WTC11 (cell line): Measurements from ENCODE around the gene MAMLD1.

Source experiments
- ATF6 ChIP-seq: sonication (generic); formaldehyde crosslinking; IDR thresholded peaks from 2 replicates; pipeline ENCODE4 v1.8.1; 2023; ENCODE audit warnings: mild to moderate bottlenecking, missing genetic modification reagents
- CTCF ChIP-seq: fragments of 200-600 bp; IDR thresholded peaks from 2 replicates; pipeline ENCODE4 v1.8.0; 2022; ENCODE audit warnings: antibody characterized with exemption
- GRHL2 ChIP-seq: fragments of 250-450 bp; sonication (Bioruptor Pico); IDR thresholded peaks from 2 replicates; pipeline ENCODE4 v1.8.0; 2022; ENCODE audit warnings: mild to moderate bottlenecking, moderate library complexity; ENCODE audit not compliant: insufficient replicate concordance, severe bottlenecking
- MAX ChIP-seq: sonication (generic); formaldehyde crosslinking; IDR thresholded peaks from 2 replicates; pipeline ENCODE4 v1.8.0; 2022; ENCODE audit warnings: mild to moderate bottlenecking, missing genetic modification reagents
- MXD4 ChIP-seq: fragments of 250-450 bp; sonication (Bioruptor Pico); IDR thresholded peaks from 2 replicates; pipeline ENCODE4 v1.8.0; 2021; ENCODE audit warnings: mild to moderate bottlenecking, moderate library complexity, borderline replicate concordance
- SP1 ChIP-seq: sonication (generic); formaldehyde crosslinking; conservative IDR thresholded peaks from 2 replicates; pipeline ENCODE4 v1.8.1; 2022; ENCODE audit warnings: missing genetic modification reagents
- USF1 ChIP-seq: sonication (generic); formaldehyde crosslinking; IDR thresholded peaks from 2 replicates; pipeline ENCODE4 v1.8.0; 2022; ENCODE audit warnings: mild to moderate bottlenecking, missing genetic modification reagents
- TF ChIP-seq, protein P1 (sequence below): fragments of 250-450 bp; sonication (Bioruptor Pico); IDR thresholded peaks from 2 replicates; pipeline ENCODE4 v2.1.2; 2022; ENCODE audit warnings: mild to moderate bottlenecking, moderate library complexity
- TF ChIP-seq, protein P2 (sequence below): sonication (generic); formaldehyde crosslinking; conservative IDR thresholded peaks from 2 replicates; pipeline ENCODE4 v1.8.1; 2022; ENCODE audit warnings: mild to moderate bottlenecking, missing genetic modification reagents

DNA sequence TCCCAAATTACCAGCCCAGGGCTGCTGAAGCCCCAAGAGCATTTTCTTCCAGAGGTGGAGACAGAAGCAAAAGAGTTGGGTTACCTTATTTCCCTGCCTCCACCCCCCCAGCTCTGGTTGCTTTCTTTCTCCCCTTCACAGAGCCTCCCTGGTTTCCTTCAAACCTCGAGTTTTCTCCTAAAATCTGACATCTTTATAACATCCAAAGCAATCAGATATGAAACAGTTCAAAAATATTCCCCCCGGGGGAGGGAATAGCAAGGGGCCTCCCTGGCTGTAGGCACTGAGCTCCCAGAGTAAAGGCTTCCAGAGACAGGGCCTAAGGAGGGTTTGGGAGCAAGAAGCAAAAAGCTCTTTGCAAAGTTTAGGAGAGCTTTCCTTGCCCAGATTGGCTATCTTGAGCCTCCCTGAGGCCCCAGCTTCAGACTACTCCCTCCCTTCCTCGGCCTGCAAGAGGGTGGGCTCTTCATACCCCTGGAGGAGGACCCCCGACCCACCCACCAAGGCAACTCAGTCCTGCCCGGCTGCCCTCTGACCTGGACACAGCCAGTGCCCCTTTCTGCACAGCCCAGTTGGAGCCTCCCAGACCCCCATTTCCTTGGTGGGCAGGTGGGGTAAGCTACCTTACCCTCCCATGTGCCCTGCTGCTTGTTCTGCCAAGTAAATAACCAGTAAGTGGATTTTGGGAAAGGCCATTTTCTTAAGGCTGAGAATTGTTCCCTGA is 7.6 kb downstream of the MAMLD1 start:
- no peak for TF ChIP-seq CTCF
- TF ChIP-seq, protein P1, sequence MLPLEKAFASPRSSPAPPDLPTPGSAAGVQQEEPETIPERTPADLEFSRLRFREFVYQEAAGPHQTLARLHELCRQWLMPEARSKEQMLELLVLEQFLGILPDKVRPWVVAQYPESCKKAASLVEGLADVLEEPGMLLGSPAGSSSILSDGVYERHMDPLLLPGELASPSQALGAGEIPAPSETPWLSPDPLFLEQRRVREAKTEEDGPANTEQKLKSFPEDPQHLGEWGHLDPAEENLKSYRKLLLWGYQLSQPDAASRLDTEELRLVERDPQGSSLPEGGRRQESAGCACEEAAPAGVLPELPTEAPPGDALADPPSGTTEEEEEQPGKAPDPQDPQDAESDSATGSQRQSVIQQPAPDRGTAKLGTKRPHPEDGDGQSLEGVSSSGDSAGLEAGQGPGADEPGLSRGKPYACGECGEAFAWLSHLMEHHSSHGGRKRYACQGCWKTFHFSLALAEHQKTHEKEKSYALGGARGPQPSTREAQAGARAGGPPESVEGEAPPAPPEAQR (CRISPR knock-in tag): no peak
- TF ChIP-seq, protein P2, sequence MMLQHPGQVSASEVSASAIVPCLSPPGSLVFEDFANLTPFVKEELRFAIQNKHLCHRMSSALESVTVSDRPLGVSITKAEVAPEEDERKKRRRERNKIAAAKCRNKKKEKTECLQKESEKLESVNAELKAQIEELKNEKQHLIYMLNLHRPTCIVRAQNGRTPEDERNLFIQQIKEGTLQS (CRISPR knock-in tag): no peak
- no peak for TF ChIP-seq GRHL2 (CRISPR knock-in tag)
- no peak for TF ChIP-seq SP1 (CRISPR knock-in tag)
- TF ChIP-seq ATF6: no peak
- TF ChIP-seq MXD4: no peak
- no peak for TF ChIP-seq MAX (CRISPR knock-in tag)
- TF ChIP-seq USF1 (CRISPR knock-in tag): no peak
